Calu3 (cell line): ENCODE results near the gene USP24. TPM values are rescaled to one million over a fixed set of nuclear protein-coding genes. Genes with fewer than 3 reads are reported as not detected.

ENCODE experiments used
- BruUV-seq: library from RNA; stranded (reverse); fragments of 400-500 nt; replicated peaks from 2 replicates; lab custom pipeline; 2021; lab: Mats Ljungman, UMichigan
- CTCF ChIA-PET: fragments of 300-600 bp; sonication (Branson Sonifier 250); formaldehyde crosslinking; loops from one replicate; lab custom pipeline; 2022; ENCODE audit warnings: antibody characterized with exemption; lab: Charles Lee
- DNase-seq: peaks from one replicate; pipeline ENCODE4 v3.0.0; 2022
- H3K27ac Mint-ChIP-seq: one replicate; pipeline ENCODE4 v1.8.0; 2022; ENCODE audit warnings: mixed read lengths; ENCODE audit not compliant: unreplicated experiment
- H3K27me3 Mint-ChIP-seq: one replicate; pipeline ENCODE4 v1.8.0; 2022; ENCODE audit warnings: mixed read lengths; ENCODE audit not compliant: unreplicated experiment
- H3K36me3 Mint-ChIP-seq: one replicate; pipeline ENCODE4 v1.8.0; 2022; ENCODE audit warnings: mild to moderate bottlenecking, moderate library complexity, mixed read lengths; ENCODE audit not compliant: insufficient read depth, unreplicated experiment
- H3K4me1 Mint-ChIP-seq: one replicate; pipeline ENCODE4 v1.8.0; 2022; ENCODE audit warnings: mild to moderate bottlenecking, low read depth, mixed read lengths; ENCODE audit not compliant: unreplicated experiment
- H3K4me3 Mint-ChIP-seq: one replicate; pipeline ENCODE4 v1.8.0; 2022; ENCODE audit warnings: mild to moderate bottlenecking, low read depth, moderate library complexity, mixed read lengths; ENCODE audit not compliant: unreplicated experiment
- H3K9me3 Mint-ChIP-seq: one replicate; pipeline ENCODE4 v1.8.0; 2022; ENCODE audit warnings: low read depth, mixed read lengths; ENCODE audit not compliant: unreplicated experiment
- intact Hi-C: fragments of 100-400 bp; cut with micrococcal nuclease; formaldehyde crosslinking; loops from one replicate; pipeline ENCODE4 v1.10.0; 2022; ENCODE audit not compliant: unreplicated experiment
- total RNA-seq: library from RNA; stranded (reverse); gene quantifications from 2 replicates; pipeline ENCODE4 v1.2.3, GENCODE V29; 2022
- TF ChIP-seq, protein P1 (sequence below): fragments of 200-600 bp; IDR thresholded peaks from one replicate; pipeline ENCODE4 v1.8.0; 2022; ENCODE audit warnings: antibody characterized with exemption; ENCODE audit not compliant: unreplicated experiment

USP24 gene
- total RNA-seq, 1 experiment from 2014 or later = 45.3 TPM

DNA sequence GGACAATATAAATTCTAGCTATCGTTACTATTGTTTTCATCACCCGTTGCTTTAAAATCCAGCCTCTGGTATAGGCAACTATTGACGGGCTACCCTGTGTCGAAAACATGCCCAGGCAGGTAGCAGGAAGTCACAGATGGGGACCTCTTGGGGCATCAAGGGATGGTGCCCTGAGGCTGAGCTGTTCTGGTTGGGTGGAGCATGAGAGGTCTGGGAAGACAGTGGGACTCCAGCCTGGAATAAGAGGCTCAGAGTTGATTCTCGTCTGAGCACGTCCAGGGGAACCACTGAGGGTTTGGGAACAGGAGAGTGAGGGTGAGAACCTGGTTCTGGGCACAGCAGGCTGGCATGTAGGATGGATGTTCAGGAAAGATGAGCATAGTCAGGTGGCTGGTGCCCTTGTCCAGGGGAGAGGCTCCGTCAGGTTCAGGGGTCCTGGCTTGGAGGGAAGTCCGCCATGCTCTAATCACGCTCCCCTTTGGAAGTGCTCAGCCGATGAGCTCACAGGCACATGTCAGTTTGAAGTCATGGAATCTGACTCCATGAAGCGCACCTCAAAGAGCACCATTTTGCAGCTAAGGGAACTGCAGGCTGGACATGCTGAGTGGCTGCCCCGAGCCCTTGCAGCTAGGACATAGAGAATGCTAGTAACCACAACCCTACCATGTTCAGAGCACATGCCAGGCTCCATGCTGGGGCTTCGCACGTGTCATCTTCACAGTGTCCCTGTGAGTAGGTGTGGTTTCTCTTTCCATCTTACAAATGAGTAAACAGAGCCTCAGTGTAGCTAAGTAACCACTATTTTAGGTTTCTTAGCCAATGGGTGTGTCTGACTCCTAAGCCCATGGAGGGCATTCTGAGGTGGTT lies 154.8 kb downstream of the USP24 start:
- Mint-ChIP-seq H3K27me3 (no peaks in the 10 kb centered on the region), H3K4me1 (no peaks in the 10 kb centered on the region), H3K9me3 (no peaks in the 10 kb centered on the region), H3K4me3 (no peak overlapping the region), H3K36me3 (peaks cover 26% of the 10 kb centered on the region), H3K27ac (no peak overlapping the region)
- DNase-seq = no peak
- BruUV-seq = no TSS peak
- TF ChIP-seq, protein P1, sequence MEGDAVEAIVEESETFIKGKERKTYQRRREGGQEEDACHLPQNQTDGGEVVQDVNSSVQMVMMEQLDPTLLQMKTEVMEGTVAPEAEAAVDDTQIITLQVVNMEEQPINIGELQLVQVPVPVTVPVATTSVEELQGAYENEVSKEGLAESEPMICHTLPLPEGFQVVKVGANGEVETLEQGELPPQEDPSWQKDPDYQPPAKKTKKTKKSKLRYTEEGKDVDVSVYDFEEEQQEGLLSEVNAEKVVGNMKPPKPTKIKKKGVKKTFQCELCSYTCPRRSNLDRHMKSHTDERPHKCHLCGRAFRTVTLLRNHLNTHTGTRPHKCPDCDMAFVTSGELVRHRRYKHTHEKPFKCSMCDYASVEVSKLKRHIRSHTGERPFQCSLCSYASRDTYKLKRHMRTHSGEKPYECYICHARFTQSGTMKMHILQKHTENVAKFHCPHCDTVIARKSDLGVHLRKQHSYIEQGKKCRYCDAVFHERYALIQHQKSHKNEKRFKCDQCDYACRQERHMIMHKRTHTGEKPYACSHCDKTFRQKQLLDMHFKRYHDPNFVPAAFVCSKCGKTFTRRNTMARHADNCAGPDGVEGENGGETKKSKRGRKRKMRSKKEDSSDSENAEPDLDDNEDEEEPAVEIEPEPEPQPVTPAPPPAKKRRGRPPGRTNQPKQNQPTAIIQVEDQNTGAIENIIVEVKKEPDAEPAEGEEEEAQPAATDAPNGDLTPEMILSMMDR = no peak
- intact Hi-C loops = no loop called here
- CTCF ChIA-PET = no interaction called here

GRCh38 chr1:55059302-55060132 lies 155.6 kb downstream of the USP24 start:
- H3K4me3 Mint-ChIP-seq = no peak overlapping the region
- DNase-seq = no peak
- H3K36me3 Mint-ChIP-seq = peaks cover 23% of the 10 kb centered on the region
- no peaks in the 10 kb centered on the region for H3K4me1 Mint-ChIP-seq
- CTCF ChIA-PET = interaction anchor here (0.5 kb wide), 1 partner anchor 115 kb away, joined by 4 read pairs; no protein-coding TSS in a partner anchor
- H3K27ac Mint-ChIP-seq = no peak overlapping the region
- intact Hi-C loops = no loop called here
- no peaks in the 10 kb centered on the region for H3K27me3 Mint-ChIP-seq
- no peaks in the 10 kb centered on the region for H3K9me3 Mint-ChIP-seq
- TF ChIP-seq, protein P1 = no peak
- no TSS peak for BruUV-seq

- intact Hi-C loops = no loop called here
- Mint-ChIP-seq H3K4me3 (no peak overlapping the region), H3K36me3 (peaks cover 23% of the 10 kb centered on the region), H3K27me3 (no peaks in the 10 kb centered on the region), H3K27ac (no peak overlapping the region), H3K9me3 (no peaks in the 10 kb centered on the region), H3K4me1 (no peaks in the 10 kb centered on the region)
- DNase-seq = no peak
- CTCF ChIA-PET = no interaction called here
- TF ChIP-seq, protein P1 = no peak
- BruUV-seq = no TSS peak
These were observed 157.2 kb downstream of the USP24 start for GRCh38 chr1:55057956-55058298.

GRCh38 chr1:55057270-55057955 lies 157.8 kb downstream of the USP24 start:
- intact Hi-C loops = no loop called here
- BruUV-seq = no TSS peak
- CTCF ChIA-PET = no interaction called here
- H3K4me1 Mint-ChIP-seq = no peaks in the 10 kb centered on the region
- DNase-seq = no peak
- H3K36me3 Mint-ChIP-seq = peaks cover 27% of the 10 kb centered on the region
- H3K27me3 Mint-ChIP-seq = no peaks in the 10 kb centered on the region
- TF ChIP-seq, protein P1 = no peak
- H3K4me3 Mint-ChIP-seq = no peak overlapping the region
- no peak overlapping the region for H3K27ac Mint-ChIP-seq
- H3K9me3 Mint-ChIP-seq = no peaks in the 10 kb centered on the region
